ENCODE measurements around the gene PLK5.
"Not testable (repeated sequence)": the region's sequence is repeated elsewhere in the genome, so short reads cannot be mapped to it uniquely, and the experiment has no call there.

The PLK5 gene

GRCh38 chr19:1507763-1508506 lies 15.9 kb upstream of the PLK5 start:
- DNase-seq: peak; percentile 95

GRCh38 chr19:1508507-1508856 lies 15.4 kb upstream of the PLK5 start:
- no peak for DNase-seq

- no peak for DNase-seq
Observed at GRCh38 chr19:1509602-1510441, 14.1 kb upstream of the PLK5 start.

DNA sequence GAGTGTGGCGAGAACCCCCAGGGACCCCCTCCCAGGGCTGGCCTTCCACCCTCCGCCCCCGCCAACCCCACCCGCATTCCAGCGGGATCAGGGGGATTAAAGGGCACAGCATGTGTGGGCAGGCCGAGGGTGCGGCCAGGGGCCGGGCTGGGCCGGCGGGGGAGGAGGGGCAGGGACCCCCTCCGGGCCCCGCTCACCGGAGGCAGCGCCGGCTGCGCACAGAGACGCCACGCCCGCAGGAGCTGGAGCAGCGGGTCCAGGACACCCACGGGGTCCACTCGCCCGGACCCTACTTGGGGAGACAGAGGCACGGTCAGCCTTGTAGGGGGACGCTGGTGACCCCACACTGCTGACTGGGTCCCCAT lies 13.5 kb upstream of the PLK5 start:
- DNase-seq: no peak

DNA sequence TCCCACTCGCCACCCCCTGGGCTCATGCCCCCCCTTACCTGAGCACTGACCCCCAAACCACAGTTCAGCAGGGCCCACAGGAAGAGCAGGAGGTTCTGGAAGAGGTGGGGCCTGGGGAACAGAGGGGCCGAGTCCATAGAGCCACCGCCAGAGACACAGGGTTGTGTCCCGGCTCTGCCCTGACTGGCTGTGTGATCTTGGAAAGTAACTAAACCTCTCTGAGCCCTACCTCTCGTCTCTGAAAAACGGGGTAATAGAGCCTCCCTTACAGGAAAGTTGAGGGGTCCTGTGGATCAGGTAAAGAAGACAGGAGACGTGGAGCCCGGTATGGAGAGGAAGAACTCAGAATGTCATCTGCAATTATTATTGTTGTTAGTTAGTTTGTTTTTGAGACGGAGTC lies 13.1 kb upstream of the PLK5 start:
- no peak for DNase-seq

GRCh38 chr19:1511318-1512317 lies 12.3 kb upstream of the PLK5 start:
- DNase-seq: no peak

- DNase-seq: peak; percentile 47
Observed at GRCh38 chr19:1512671-1513498, 11.0 kb upstream of the PLK5 start, which contains the start of gene ADAMTSL5. Gene ADAMTSL5, minus strand, starts transcription at chr19:1513019. Its CDS starts 2,076 bp downstream, at chr19:1510943.

DNA sequence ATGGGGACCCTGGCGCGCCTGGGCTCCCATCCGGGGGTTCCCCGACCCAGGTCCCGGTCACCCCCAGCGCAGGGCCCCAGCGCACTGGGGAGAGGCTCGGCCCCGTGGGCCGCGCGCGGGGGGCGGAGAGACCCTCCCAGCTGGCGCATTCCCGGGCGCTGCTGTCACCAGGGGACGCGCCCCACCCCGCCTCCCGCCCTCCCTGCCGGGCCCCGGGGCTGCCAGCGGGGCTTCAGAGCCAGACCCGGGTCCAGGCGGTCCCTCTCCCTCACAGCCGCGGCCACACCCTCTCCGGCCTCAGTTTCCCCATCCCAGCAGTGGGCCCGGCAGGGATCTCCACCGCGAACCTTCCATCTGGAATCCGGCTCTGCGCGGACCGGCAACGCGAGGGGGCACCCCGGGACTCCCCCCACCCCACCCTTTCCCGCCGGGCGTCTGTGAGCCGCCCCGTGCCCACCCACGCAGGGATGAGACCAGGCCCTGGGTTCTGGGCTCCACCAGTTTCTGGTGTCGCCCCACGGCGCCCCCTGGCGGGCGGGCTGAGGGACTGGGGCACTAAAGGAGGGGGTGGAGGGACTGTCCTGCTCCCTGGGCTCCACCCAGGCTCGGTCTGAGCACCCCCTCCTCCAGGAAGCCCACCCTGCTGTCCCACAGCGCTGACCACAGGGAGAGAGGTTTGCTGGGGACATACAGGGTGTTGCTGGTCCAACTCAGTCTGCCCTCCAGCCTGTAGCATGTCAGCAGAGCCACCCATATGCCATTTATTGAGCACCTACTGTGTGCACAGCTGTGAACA lies 10.2 kb upstream of the PLK5 start:
- DNase-seq: peak; percentile 53

GRCh38 chr19:1514295-1514661 lies 9.6 kb upstream of the PLK5 start:
- DNase-seq: no peak

DNA sequence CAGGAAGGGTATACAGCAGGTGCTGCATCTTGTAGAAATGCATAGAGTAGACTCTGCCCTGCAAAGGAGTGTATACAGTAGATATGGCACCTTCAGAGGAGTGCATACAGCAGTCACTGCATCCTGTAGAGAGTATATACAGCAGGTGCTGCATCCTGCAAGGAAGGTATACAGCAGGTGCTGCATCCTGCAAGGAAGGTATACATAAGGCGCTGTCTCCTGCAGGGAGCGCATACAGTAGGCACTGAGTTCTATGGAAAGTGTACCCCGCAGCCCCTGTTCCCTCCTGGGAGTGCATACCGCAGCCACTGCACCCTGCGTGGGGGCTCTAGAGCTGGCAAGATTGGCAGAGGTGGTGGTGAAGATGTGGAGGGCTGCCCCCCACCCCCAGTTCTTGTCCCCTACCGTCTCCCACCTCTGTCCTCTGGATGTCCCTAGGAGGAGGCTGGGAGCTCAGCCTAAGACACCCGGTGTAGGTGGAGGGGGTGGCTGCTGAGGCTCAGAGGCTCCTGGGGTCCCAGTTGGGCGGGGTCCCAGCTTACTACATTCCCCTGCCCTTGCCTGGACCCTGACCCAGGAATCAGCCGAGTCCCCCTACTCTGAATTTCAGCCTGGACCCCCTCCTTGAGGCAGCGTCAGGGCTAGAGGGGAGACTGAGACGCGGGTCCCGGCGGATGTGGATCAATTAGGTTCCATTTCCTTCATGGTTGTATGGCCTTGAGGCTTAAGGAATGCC lies 8.7 kb upstream of the PLK5 start:
- DNase-seq: no peak

DNA sequence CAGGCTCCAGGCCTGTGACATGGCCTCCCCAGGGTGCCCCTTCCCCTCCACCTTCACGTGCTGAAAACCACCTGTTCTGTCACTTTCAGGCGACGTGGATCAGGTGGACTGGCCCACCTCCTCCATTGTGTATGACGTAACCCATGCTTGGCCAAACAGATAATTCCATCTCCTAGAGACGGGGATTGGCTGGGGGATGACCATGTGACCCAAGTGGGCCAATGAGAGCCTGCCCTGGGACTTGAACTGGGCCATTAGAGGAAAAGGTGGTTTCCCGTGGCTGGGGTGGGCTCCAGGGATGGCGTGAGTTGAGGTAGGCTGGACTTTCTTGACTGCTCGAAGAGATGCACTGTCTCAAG lies 7.5 kb upstream of the PLK5 start:
- no peak for DNase-seq

DNA sequence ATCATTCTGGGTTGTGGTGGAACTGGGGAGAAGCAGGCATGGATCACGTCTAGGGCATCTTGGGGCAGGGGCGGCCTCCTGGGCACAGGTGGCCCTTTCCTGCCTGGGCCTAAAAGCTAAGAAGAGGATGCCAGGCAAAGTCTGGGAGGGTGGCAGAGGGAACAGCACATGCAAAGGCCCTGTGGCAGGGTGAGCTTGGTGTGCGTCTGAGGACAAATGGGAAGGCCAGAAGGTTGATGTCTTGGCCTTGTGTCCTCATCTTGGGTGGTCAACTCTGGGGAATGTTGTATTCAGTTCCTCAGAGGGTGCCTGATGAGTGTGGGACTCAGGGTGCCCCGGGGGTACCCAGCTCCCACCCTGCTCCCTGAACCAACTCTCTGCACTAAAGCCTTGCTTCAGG lies 5.4 kb upstream of the PLK5 start:
- no peak for DNase-seq

GRCh38 chr19:1519802-1520201 lies 4.1 kb upstream of the PLK5 start:
- not testable (repeated sequence) for DNase-seq

GRCh38 chr19:1520203-1520780 lies 3.6 kb upstream of the PLK5 start:
- no peak for DNase-seq

DNA sequence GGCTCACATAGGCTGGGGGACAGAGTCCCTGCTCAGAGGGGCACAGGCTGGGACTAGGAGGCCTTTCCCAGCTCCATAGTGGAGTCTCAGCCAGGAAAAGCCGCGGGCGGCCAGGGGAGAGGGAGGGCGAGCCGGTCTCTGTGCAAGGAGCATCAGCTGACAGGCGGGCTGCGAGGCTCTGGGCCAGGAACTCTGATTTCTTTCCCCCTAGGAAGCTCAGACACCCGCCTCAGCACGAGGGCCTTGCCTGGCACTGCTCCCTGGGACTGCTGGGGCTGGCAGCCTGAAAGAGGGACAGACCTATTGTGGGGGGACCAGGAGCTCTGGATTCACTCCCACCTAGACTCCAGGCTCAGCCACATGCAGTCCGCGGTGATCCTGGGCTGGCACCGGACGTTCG lies 2.2 kb upstream of the PLK5 start:
- no peak for DNase-seq

DNA sequence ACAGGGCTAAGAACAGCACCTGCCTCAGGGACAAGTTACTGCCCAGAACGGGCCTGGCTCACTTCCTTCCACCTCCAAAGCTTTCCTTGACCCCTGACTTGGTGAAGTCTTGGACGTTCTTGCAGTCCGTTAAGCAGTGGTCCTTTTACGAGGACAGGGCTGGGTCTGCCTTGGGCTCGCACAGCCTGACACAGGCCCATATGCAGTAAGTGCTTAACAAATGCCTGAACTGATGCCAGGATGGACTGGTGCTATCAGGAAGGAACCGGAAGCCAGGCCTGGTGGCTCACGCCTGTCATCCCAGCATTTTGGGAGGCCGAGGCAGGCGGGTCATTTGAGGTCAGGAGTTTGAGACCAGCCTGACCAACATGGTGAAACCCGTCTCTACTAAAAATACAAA lies 1.8 kb upstream of the PLK5 start:
- DNase-seq: no peak

DNA sequence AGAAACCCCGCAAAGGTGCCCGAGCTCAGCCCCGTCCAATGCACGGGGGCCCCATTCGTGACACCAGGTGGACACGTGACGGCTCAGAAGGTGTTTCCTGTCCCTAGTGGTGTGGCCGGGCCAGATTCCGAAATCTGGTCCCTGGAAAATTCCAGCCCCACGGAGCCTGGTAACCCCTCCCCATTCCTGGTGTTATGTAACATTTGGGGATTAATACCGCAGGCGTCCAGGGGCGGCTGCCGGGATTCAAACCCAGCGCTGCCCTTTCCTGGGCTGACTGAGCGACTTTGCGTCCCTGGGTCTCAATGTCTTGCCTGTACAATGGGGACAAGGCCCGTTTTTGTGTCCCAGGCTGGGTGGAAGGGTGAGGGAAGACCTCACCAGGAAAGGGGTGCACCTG lies 1.0 kb upstream of the PLK5 start:
- DNase-seq: no peak

- DNase-seq: no peak
Observed at GRCh38 chr19:1524287-1524971, 552 bp downstream of the PLK5 start.

GRCh38 chr19:1524972-1525325 lies 1.1 kb downstream of the PLK5 start:
- DNase-seq: no peak

GRCh38 chr19:1525343-1525742 lies 1.5 kb downstream of the PLK5 start:
- DNase-seq: no peak

Data from femur (tissue), 1 donor.